ENCODE data around the gene NACAD.

Gene NACAD

GRCh38 chr7:45088821-45089340 lies at the start of gene NACAD:
NACAD (minus strand) TSS chr7:45088969; CDS start chr7:45088894, 75 bp downstream.
- H3K27ac ChIP-seq = no peak within 1 kb of the TSS
- TF ChIP-seq ZFX (IDR thresholded peaks at IDR 0.05; ENCODE audit: borderline replicate concordance) (no peak), CTCF (IDR thresholded peaks at IDR 0.05) (no peak)

GRCh38 chr7:45136106-45137060 lies 47.6 kb upstream of the NACAD start:
- H3K27ac ChIP-seq = no peak overlapping the region
- peak; percentile 94 for TF ChIP-seq CTCF (IDR thresholded peaks at IDR 0.05)
- no peak for TF ChIP-seq ZFX (IDR thresholded peaks at IDR 0.05; ENCODE audit: borderline replicate concordance)

GRCh38 chr7:45133877-45134276 lies 45.1 kb upstream of the NACAD start:
- TF ChIP-seq CTCF (IDR thresholded peaks at IDR 0.05) (no peak), ZFX (IDR thresholded peaks at IDR 0.05; ENCODE audit: borderline replicate concordance) (no peak)
- no peak overlapping the region for H3K27ac ChIP-seq

GRCh38 chr7:45133352-45133751 lies 44.6 kb upstream of the NACAD start:
- no peak overlapping the region for H3K27ac ChIP-seq
- TF ChIP-seq ZFX (IDR thresholded peaks at IDR 0.05; ENCODE audit: borderline replicate concordance) (no peak), CTCF (IDR thresholded peaks at IDR 0.05) (no peak)

- TF ChIP-seq ZFX (IDR thresholded peaks at IDR 0.05; ENCODE audit: borderline replicate concordance) (no peak), CTCF (IDR thresholded peaks at IDR 0.05) (no peak)
- no peak overlapping the region for H3K27ac ChIP-seq
Measured at GRCh38 chr7:45132708-45133320, 44.0 kb upstream of the NACAD start.

GRCh38 chr7:45131891-45132290 lies 43.1 kb upstream of the NACAD start:
- TF ChIP-seq CTCF (IDR thresholded peaks at IDR 0.05) (no peak), ZFX (IDR thresholded peaks at IDR 0.05; ENCODE audit: borderline replicate concordance) (no peak)
- no peak overlapping the region for H3K27ac ChIP-seq
